ENCODE measurements around the gene PSG7.
"Not testable (repeated sequence)": the region's sequence is repeated elsewhere in the genome, so short reads cannot be mapped to it uniquely, and the experiment has no call there.

DNA sequence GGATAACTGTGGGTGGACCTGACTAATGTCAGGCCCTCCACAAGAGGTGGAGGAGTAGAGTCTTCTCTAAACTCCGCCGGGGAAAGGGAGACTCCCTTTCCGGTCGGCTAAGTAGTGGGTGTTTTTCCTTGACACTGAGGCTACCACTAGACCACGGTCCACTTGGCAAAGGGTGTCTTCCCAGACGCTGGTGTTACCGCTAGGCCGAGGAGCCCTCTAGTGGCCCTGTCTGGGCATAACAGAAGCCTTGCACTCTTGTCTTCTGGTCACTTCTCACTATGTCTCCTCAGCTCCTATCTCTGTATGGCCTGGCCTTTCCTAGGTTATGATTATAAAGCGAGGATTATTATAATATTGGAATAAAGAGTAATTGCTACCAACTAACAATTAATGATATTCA, 13.9 kb downstream of the PSG7 start:
- TF ChIP-seq CTCF (IDR thresholded peaks at IDR 0.05) = peak in 3 of 4 donors; percentile 11 to 56 (median 29)
- TF ChIP-seq POLR2A (IDR thresholded peaks at IDR 0.05) = not testable (repeated sequence)

Measured in right lobe of liver (tissue), 4 donors.